HG03097 (cell line): ENCODE data around the gene SPAG16.

ENCODE experiments used
- ATAC-seq: cut with Tn5 transposase; IDR thresholded peaks from one replicate; pipeline ENCODE4 v1.9.1; 2021; ENCODE audit not compliant: unreplicated experiment, low FRiP score

Gene SPAG16

DNA sequence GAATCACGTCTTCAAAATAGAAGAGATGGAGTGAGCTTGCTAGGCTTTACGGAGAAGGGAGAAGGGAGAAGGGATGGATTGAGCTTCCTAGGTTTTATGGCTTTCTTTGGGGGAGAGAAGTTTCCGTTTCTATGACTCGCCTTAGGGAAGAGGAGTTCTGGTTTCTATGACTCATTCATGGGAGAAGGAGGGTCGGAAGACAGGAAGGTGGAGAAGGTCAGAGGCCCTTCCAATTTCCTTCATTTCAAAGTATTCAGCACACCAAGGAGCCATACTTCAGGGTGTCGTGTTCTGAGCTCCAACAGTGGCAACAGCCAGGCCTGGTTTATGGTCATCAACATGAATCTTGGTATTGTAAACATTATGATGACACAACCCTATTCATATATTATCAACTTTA lies 841.9 kb downstream of the SPAG16 start:
- ATAC-seq, result no peak

DNA sequence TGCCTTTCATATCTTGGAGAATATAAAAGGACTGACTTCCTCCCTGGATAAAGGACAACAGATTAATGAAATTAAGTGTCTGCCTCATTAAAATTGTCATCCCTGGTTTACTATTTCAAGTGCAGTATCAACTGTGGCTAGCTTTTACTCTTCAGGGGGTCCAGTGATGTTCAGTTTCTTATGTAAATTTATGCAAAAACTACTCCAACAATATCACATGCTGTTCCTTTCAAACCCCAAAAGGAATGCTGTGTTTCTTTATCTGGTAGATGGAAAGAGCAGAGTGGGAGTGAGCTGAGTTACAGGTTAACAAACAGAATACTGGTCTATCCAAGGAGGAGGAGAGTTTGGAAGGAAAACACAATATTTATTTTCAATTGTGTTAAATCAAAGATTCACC lies 842.9 kb downstream of the SPAG16 start:
- no peak for ATAC-seq

DNA sequence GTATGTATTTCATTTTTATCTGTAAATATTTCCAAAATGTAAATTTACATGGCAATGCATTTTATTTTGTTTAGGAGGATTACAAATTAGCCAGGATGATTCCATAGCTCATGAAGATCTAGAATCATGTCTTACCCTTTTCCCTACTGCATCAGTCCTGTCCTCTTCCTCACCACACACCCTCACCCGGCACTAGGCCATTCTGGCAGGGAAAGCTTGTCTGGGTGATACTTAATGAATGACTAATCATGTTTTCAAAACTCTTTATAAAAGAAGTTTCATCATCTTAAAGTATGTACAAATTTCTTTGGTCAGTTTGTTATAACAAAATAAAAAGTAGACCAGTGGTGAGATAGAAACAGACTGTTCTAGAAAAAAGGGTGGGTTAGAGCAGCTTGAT lies 843.3 kb downstream of the SPAG16 start:
- ATAC-seq, result no peak

DNA sequence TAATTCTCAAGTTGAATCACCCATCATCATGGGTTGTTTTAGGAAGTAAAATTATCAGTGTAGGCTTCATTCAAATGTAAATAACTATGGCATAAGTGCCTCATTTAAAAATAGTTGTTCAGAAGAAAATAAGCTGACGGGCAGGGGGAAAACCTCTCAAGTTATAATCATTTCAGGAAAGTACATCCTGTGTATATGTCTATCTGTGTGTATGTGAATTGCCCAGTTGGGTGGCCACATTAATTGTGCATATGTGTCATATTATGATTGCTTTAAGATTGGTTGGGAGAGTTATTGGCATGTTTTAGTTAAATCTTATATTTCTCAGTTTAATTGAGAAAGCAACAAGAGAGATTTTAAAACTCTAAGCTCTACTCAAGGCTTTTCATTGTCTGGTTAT lies 843.8 kb downstream of the SPAG16 start:
- no peak for ATAC-seq

DNA sequence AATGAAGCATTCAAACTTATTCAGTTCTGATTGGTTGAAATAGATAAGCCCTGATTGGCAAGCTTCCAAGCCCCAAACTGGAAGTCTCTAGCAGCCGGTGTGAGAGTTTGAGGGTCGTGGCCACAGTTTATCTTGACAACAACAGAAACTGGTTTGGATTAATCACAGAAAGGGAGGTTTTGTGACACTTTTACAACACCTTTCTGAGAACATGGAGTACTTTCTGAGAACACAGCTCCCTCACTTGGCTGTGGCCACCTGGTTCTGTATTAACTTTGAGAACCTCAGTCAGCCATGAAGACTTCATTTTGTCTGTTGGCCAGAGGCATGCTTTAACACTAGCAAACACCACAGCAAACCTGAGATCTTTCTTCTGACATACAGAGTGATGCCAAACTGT lies 845.9 kb downstream of the SPAG16 start:
- ATAC-seq, result no peak

DNA sequence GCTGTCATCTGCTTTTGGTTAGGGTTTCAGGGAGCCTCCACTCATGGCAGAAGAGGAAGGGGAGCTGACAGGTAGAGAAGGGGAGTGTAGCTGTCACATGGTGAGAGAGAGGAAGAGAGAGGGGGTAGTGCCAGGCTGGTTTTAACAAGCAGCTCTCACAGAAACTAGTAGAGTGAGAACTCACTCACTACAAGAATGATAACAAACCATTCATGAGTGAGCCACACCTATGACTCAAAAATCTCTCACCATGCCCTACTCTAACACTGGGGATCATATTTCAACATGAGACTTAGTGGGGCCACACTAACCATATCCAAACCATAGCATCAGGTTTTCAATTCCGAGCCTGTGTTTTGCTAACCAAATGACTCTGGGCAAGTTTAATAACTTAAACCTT lies 851.7 kb downstream of the SPAG16 start:
- ATAC-seq, result no peak

DNA sequence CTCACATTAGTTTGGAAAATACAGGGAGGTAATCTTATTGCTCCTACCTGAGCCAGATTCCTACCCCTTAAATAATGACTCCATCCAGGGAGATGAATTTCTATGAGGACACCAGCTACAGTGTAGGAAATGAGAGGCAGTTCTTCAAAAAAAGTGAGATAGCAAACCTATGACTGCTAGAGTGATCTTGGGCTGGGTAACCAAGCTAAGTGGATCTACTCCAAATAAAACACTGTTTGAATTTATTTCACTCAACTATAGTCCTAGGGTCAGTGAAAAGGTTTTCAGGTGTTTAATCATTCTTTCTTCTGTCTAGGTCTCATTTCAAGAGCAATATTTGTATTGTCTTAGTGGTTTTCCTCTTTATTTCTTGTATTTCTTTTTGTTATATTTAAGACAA lies 854.5 kb downstream of the SPAG16 start:
- no peak for ATAC-seq

DNA sequence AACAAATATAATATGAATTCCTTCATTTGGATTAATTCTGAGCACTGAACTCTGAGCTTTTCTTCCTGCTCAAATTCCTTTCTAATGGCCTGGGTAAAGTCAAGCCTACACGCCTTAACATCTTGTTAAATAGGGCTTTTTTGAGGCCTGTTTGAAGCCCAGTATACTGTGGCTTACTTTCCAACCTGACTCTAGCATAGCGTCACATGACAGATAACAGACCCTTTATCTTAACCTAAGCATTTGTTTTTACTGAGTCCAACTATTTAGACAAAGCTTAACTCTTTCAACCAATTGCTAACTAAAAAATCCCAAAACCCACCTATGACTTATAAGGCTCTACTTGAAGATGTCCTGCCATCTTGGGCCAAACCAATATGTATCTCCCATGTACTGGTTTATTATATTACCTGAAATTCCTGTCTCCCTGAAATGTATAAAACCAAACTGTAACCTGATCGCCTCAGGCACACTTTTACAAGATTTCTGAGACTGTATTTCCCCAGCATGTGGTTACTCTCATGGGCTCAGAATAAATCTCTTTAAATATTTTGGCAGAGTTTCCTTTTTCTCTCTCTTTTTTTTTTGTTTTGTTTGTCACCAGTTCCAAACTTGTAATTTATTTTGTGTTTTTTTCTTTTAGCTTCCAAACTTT lies 855.5 kb downstream of the SPAG16 start:
- no peak for ATAC-seq

DNA sequence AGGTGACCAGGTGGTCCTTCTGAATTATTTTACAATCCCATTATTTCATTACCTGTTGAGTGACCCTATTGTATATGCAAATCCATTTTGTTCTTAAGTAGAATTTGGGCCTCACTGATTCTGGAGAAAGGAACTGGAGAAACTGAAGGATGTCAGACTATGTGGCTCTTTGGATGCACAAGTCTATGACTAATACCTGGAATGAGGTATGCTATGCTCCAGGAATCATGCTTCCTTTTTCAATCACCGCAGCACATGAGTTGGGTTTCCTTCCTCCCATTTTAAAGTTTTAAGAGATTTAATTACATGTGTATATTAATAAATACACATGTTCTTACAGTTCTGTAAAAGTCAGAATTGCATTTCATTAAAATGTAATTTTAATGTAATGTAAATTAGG lies 872.7 kb downstream of the SPAG16 start:
- ATAC-seq, result no peak

DNA sequence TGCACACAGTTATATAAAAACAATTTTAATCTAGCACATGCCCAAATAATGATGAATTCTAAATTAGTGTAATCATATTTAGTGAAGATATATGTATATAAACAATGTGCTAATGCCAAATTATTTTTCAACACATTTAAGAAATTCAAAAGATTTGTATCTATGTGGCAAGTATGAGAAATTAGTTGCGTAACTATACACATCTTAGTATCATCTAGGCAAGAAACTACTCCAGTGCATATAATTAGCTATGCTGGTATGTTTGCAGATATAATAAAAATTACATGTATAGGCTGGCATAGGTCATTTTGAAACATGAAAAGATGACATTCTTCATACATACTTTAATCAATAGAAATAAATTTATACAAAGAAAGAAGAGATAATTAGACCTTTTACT lies 874.6 kb downstream of the SPAG16 start:
- no peak for ATAC-seq

DNA sequence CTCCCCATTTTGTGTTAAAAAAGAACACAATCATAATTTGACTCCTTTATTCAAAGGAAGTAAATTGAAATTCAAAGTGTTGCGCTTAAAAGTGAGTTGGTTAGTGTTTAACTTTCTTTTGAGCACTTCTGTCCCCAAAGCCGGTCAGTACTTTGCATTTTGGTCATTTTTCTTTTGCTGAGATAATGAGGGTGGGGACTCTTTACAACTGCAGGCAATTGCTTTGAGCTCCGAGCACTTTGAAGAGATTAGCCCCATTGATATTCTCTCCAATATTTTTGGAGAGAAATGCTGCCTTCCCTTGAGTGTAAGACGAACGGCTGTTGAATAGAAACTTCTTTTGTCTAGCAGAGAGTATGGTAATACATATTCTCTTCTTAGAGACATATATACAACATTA lies 885.0 kb downstream of the SPAG16 start:
- ATAC-seq, result no peak

DNA sequence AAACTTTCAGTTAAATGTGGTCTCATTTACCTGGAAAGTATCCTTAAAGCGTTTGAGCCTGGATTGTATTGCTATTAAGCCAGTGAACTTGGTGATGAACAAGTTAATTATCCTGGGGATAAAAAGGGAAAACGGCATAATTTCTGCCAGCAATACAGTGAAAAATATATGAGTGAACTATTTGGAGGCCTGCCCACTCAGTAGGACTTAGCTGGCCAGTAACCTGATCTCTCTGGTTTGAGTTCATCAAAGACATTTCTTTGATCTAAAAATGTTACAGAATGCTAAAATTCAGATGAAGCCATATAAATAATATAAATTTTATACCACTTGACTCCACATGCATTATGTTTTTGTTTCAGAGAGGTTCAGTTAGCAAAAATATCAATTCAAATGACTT lies 885.5 kb downstream of the SPAG16 start:
- no peak for ATAC-seq

DNA sequence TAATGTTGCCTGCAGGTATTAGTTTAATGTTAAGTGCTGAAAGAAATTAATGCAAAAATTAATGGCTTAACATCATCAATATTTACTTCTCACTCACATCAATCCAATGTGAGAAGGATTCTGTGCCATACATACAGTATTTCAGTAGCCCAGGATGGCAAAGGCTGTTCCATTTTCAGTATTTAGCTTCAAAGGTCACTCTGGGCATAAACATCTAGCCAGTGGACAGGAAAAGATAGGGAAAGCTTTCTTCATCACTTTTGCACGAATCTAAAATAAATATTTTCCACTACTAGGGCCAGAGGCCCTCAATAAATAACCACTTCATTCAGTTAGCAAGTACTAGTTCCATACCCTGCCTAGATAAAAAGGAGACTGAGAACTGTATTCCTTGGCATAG lies 890.3 kb downstream of the SPAG16 start:
- ATAC-seq, result no peak

DNA sequence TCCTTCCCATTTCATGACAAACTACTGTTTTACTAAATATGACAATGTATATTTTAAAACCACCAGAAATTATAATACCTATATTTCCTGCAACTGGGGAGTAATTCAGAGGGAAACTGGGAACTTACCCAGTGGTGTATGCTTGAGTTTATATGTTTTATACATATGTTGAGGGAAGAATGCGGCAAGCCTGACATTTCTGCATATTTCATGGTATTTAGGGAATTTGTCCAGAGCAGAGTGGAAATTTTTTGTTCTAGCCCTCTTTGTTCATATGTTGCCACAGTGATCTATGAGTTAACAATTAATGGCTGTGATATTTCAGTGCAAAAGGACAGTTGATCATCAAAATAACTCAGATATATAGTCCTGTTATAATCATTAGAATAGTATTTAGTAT lies 895.8 kb downstream of the SPAG16 start:
- ATAC-seq, result no peak

DNA sequence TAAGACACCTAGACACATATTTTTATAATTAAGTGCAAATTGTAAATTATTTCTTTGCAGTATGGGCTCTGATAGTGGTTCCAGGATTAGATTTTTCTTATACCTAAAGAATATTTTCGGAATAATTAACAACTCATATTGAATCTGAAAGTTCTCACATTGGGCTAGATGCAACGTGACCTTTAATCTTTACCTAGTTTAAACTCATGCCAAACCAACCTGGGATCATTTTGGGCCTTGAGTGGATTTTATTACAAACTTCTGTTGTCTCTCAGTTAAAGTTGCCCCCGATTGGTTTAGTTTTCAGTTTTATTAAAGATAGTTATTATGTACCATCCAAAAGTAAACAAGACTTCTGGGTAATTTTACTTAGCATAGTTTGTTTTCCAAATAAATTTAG lies 896.4 kb downstream of the SPAG16 start:
- ATAC-seq, result no peak

DNA sequence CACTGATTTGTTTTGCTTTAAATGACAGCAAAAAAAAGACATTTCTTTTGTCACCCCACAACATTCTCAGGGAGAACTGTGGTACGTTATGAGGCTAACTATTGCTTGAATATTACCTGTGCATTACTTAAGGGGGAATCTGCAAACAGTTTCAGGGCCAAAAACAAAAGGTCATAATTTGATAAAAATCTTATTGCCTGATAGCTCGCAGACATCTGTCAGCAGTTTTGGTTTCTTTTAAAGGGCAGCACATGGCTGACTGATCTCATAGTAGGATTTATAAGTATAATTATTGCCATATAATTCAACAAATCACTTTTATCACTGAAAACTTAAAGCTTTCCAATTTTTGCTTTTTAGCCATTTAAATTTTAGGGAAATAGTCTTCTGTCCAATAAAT lies 900.2 kb downstream of the SPAG16 start:
- no peak for ATAC-seq

DNA sequence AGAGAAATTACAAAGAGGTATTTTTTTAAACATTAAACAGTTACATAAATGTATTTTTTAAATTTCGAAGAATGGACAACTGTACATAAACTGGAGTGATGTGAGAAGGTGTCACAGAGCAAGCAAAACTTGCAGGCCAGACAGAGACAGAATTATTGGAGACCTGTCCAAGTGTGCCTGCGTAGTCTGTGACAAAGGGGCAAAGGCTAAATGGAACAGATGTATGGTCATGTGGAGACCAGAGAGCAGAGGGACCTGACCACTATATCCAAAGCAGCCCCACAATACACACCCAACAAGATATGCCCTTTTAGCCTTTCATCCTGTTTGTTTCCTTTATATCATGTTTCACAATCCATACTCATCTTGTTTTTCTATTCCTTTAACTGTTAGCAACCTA lies 901.3 kb downstream of the SPAG16 start:
- no peak for ATAC-seq

DNA sequence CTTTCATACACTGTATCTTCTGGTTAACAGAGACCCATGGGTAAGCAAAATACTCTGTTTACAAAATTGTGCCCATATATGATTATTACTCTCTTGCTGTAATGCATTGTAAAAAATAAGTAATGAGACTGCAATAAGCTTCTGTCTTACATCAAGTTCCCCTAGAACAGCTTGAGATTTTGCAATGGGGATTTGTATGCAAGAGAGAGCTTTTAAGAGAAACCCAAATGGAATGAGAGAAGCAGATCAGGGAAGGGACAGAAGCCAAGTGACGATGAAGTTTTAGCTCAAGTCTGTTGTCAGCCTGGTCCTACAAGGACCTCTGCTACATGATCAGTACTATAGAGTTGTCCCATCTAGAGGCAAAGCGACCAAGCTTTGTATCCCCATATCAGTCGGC lies 908.4 kb downstream of the SPAG16 start:
- no peak for ATAC-seq

DNA sequence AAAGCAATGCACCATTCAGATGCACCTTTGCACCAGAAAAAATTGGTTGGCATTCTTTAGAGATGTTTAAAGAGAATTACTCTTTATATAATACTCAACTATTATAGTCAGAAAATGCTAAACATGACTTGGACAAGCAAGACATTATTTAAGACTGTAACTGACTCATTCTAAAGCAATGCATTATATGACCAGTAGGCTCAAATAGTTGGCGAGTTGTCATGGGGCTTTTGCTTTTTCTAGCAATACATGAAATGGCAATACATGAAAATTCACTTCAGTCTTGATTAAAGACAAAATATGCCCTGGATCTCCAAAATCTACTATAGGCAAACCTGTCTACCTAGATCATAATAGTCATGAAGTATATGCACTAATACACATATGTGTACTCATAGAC lies 909.7 kb downstream of the SPAG16 start:
- no peak for ATAC-seq

DNA sequence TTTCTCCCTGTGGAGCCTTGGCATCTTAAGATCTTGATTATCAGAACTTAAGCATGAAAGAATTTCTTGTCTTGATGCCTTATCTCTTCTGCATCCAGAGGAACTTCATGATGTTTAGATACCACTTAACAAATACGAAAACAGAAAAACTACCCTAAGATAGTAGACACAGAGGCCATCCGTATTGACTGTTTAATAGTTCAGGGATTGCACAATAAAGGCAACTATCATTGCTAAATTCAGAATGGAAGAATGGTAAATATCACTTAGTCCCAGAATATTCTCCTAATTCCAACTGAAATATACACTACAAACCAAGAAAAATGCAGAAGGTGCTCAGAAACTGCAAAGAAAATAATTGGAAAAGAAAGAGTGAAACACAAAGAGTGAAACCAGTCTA lies 912.0 kb downstream of the SPAG16 start:
- no peak for ATAC-seq

DNA sequence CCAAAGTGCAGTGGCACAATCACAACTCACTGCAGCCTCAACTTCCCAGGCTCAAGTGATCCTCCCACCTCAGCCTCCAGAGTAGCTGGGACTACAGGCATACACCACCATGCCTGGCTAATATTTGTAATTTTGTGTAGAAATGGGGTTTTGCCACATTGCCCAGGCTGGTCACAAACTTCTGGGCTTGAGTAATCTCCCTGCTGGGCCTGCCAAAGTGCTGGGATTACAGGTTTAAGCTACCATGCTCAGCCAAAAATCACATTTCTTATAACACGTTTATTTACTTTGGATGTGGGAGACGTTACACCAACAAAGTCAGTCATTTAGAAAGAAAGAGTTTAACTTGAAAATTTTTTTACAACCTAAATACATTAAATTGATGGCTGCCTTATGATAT lies 917.6 kb downstream of the SPAG16 start:
- no peak for ATAC-seq

DNA sequence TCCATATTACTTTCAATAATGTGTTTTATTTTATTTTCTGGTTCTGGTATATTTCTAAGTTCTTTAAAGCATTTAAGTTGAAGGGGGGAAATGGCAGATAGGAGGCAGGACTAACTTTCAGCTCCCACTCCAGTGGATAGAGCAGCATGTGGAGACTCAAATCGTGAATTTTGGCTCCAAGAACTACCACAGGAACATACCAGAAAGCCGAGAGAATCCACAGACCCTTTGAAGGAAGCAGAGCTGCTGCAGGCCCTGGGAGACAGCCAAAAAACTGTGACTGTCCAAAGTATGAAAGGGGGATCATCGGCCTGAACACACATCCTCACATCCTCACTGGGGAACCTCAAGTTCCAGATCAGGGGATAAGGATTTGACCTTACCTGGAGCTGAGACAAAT lies 919.0 kb downstream of the SPAG16 start:
- ATAC-seq, result no peak

DNA sequence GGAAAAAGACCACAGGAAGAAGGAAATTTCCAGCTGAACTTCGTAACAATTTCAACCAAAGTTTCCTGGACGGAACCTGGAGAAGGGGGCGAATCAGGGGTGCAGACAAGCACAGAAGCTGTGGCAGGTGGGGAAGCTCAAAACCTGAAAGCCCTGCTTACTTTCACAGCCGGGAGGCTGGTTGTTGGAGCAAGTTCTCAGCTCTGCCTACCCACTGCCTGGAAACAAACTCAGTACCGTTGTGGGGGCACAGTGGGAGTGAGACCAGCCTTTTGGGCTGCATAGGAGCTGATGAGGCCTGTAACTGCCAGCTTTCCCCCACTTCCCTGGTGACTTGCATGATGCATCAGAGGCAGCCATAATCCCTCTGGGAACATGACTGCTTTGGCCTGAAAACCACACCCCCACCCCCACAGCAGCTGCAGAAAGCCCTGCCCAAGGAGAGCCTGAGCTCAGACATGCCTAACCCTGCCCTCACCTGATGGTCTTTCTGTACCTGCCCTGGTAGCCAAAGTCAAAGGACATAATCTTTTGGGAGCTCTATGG lies 919.6 kb downstream of the SPAG16 start:
- no peak for ATAC-seq
